SK-N-SH (cell line): Measurements from ENCODE around the gene MLLT10. TPM values are rescaled to one million over a fixed set of nuclear protein-coding genes. Genes with fewer than 3 reads are reported as not detected.

Source experiments
- CTCF ChIA-PET: fragments of 300-600, 350-600 bp; formaldehyde crosslinking; extraction: SDS; loops from one replicate; lab custom pipeline; 2021; lab: Yijun Ruan, JAX
- POLR2A ChIA-PET: fragments of 350-600 bp; sonication (Branson Sonifier 250); formaldehyde crosslinking; extraction: SDS; loops from one replicate; lab custom pipeline; 2020; ENCODE audit warnings: antibody characterized with exemption, inconsistent platforms; lab: Yijun Ruan, JAX
- DNase-seq: peaks from one replicate; pipeline ENCODE4 v3.0.0; 2012
- H2AFZ ChIP-seq: fragments of 200-600 bp; sonication (generic); 2 replicates; pipeline ENCODE4 v1.8.1; 2016; ENCODE audit warnings: antibody characterized with exemption, mild to moderate bottlenecking, low read depth
- H3F3A ChIP-seq: fragments of 200-600 bp; sonication (generic); replicated peaks from 2 replicates; pipeline ENCODE3; 2016; ENCODE audit warnings: antibody characterized with exemption, mild to moderate bottlenecking; ENCODE audit not compliant: insufficient read depth
- H3K27ac ChIP-seq, 2 experiments: fragments of 200-500 bp in 1 of 2; fragments of 200-600 bp in 1 of 2; sonication (Bioruptor generic) in 1 of 2; sonication (generic), shearing (Covaris generic) in 1 of 2; 2 replicates each; pipeline versions ENCODE4 v1.5.1 to v1.6.1; 2014 to 2016; ENCODE audit warnings: low read depth in 2 of 2, inconsistent platforms in 1 of 2, low read length in 1 of 2, mild to moderate bottlenecking in 1 of 2, mixed read lengths in 1 of 2
- H3K27me3 ChIP-seq: fragments of 200-600 bp; sonication (generic), shearing (Covaris generic); 2 replicates; pipeline ENCODE4 v1.6.1; 2016; ENCODE audit warnings: mixed run types; ENCODE audit not compliant: insufficient read depth
- H3K36me3 ChIP-seq, 2 experiments: fragments of 200-500 bp in 1 of 2; fragments of 200-600 bp in 1 of 2; sonication (Bioruptor generic) in 1 of 2; sonication (generic) in 1 of 2; replicated peaks in 1 of 2; 2 replicates each; pipeline versions ENCODE3 to v1.5.1; 2014 to 2016; ENCODE audit warnings: low read length in 1 of 2, mild to moderate bottlenecking in 1 of 2; ENCODE audit not compliant: insufficient read depth in 2 of 2, control insufficient read depth in 1 of 2
- H3K4me1 ChIP-seq, 2 experiments: fragments of 200-500 bp in 1 of 2; fragments of 200-600 bp in 1 of 2; sonication (Bioruptor generic) in 1 of 2; sonication (generic), shearing (Covaris generic) in 1 of 2; 2 replicates each; pipeline versions ENCODE4 v1.5.1 to v1.6.1; 2014 to 2016; ENCODE audit warnings: low read depth in 1 of 2, low read length in 1 of 2, mixed run types in 1 of 2; ENCODE audit not compliant: insufficient read depth in 2 of 2, control insufficient read depth in 1 of 2
- H3K4me2 ChIP-seq: fragments of 200-600 bp; sonication (generic), shearing (Covaris generic); 2 replicates; pipeline ENCODE4 v1.6.1; 2017; ENCODE audit warnings: mixed run types
- H3K4me3 ChIP-seq, 2 experiments: fragments of 200-500 bp in 1 of 2; fragments of 200-600 bp in 1 of 2; sonication (Bioruptor generic) in 1 of 2; sonication (generic), shearing (Covaris generic) in 1 of 2; 2 replicates each; pipeline versions ENCODE4 v1.5.1 to v1.8.1; 2014 to 2016; ENCODE audit warnings: low read depth in 2 of 2, inconsistent platforms in 1 of 2, low read length in 1 of 2, mild to moderate bottlenecking in 1 of 2, mixed read lengths in 1 of 2, moderate library complexity in 1 of 2
- H3K79me2 ChIP-seq: fragments of 200-600 bp; sonication (generic); 2 replicates; pipeline ENCODE4 v1.8.1; 2017; ENCODE audit warnings: mild to moderate bottlenecking; ENCODE audit not compliant: insufficient read depth
- H3K9ac ChIP-seq: fragments of 200-600 bp; sonication (generic); 2 replicates; pipeline ENCODE4 v1.6.1; 2017; ENCODE audit warnings: mixed run types
- H3K9me2 ChIP-seq: fragments of 200-600 bp; sonication (generic); 2 replicates; pipeline ENCODE4 v1.6.1; 2017; ENCODE audit warnings: mixed run types
- H3K9me3 ChIP-seq: fragments of 200-600 bp; sonication (generic); 2 replicates; pipeline ENCODE4 v1.6.1; 2017; ENCODE audit warnings: mixed run types, mild to moderate bottlenecking, moderate library complexity
- H4K20me1 ChIP-seq: fragments of 200-600 bp; sonication (generic); 2 replicates; pipeline ENCODE4 v1.6.1; 2017; ENCODE audit warnings: mild to moderate bottlenecking, mixed run types; ENCODE audit not compliant: insufficient read depth
- CHD2 ChIP-seq: fragments of 150-350 bp; IDR thresholded peaks from 2 replicates; pipeline ENCODE4 v1.6.1; 2018; ENCODE audit warnings: low read length; ENCODE audit not compliant: partially characterized antibody
- EZH2phosphoT487 ChIP-seq: fragments of 200-600 bp; sonication (generic); IDR thresholded peaks from 2 replicates; pipeline ENCODE4 v1.6.1; 2017; ENCODE audit warnings: low read depth, mixed run types, mild to moderate bottlenecking, antibody characterized with exemption, moderate library complexity, borderline replicate concordance
- FOSL2 ChIP-seq: IDR thresholded peaks from 2 replicates; pipeline ENCODE4 v1.4.0; 2012; ENCODE audit warnings: low read depth, mild to moderate bottlenecking, moderate library complexity, borderline replicate concordance
- FOXJ3 ChIP-seq: sonication (generic); formaldehyde crosslinking; IDR thresholded peaks from 2 replicates; pipeline ENCODE4 v1.5.1; 2020; ENCODE audit warnings: mild to moderate bottlenecking, missing genetic modification reagents
- FOXM1 ChIP-seq: IDR thresholded peaks from 2 replicates; pipeline ENCODE4 v1.4.0; 2012; ENCODE audit warnings: low read depth, mild to moderate bottlenecking
- MAX ChIP-seq: IDR thresholded peaks from 2 replicates; pipeline ENCODE4 v1.4.0; 2012; ENCODE audit warnings: low read depth
- TCF12 ChIP-seq: IDR thresholded peaks from 2 replicates; pipeline ENCODE4 v1.4.0; 2012
- TEAD4 ChIP-seq: IDR thresholded peaks from 2 replicates; pipeline ENCODE4 v1.4.0; 2012; ENCODE audit warnings: mild to moderate bottlenecking, borderline replicate concordance; ENCODE audit not compliant: insufficient read depth
- USF1 ChIP-seq: IDR thresholded peaks from 2 replicates; pipeline ENCODE4 v1.4.0; 2012; ENCODE audit warnings: low read depth, borderline replicate concordance
- USF2 ChIP-seq: fragments of 150-350 bp; IDR thresholded peaks from 2 replicates; pipeline ENCODE4 v1.6.1; 2017; ENCODE audit warnings: antibody characterized with exemption, low read length, low read depth, borderline replicate concordance
- WGBS: methylation state at CpG from one replicate; pipeline ENCODE4 v1.1.6; 2017; ENCODE audit warnings: low lambda C conversion rate; 5-methylcytosine and 5-hydroxymethylcytosine counted together
- polyA plus RNA-seq, 3 experiments: library from polyadenylated mRNA; depleted of rRNA; stranded (reverse); fragments of >200 nt; gene quantifications; 2 replicates each; pipeline ENCODE4 v1.2.3, GENCODE V29; 2012

The MLLT10 gene
- polyA plus RNA-seq, 1 of the 3 experiments (the other 2 are of a cell fraction), result 26.0 TPM

- no peaks in the 10 kb centered on the region for H3F3A ChIP-seq
- H3K9me3 ChIP-seq, result no peaks in the 10 kb centered on the region
- H3K4me3 ChIP-seq, result no peak overlapping the region
- no peaks in the 10 kb centered on the region for H3K9me2 ChIP-seq
- H3K9ac ChIP-seq, result no peak overlapping the region
- peaks cover 13% of the 10 kb centered on the region; the same call in 1 of the 2 replicates for H4K20me1 ChIP-seq
- H3K4me1 ChIP-seq, result no peaks in the 10 kb centered on the region; a peak in 1 of 4 replicates
- TF ChIP-seq MAX (no peak), TEAD4 (no peak), USF2 (no peak), EZH2phosphoT487 (no peak), FOSL2 (no peak), FOXM1 (no peak), FOXJ3 (no peak), TCF12 (no peak)
- DNase-seq, result no peak
- WGBS, result 92% methylated on average over 3 of the region's 3 CpGs
- peaks cover 70% of the 10 kb centered on the region for H3K79me2 ChIP-seq
- CTCF ChIA-PET, result interaction anchor here (0.6 to 1.0 kb wide), 2 partner anchors 10 to 828 kb away, joined by 3 to 4 read pairs; no protein-coding TSS in a partner anchor
- POLR2A ChIA-PET, result no interaction called here
- no peak overlapping the region for H2AFZ ChIP-seq
- H3K4me2 ChIP-seq, result no peak overlapping the region
- H3K27me3 ChIP-seq, result no peaks in the 10 kb centered on the region
- H3K27ac ChIP-seq, result no peak overlapping the region
- peaks cover 2 to 10% of the 10 kb centered on the region in 2 experiments for H3K36me3 ChIP-seq
Measured at GRCh38 chr10:21661935-21662334, 127.9 kb downstream of the MLLT10 start.

GRCh38 chr10:21662635-21663034 lies 128.6 kb downstream of the MLLT10 start:
- no peak overlapping the region for H3K27ac ChIP-seq
- TF ChIP-seq USF1 (no peak), CHD2 (no peak)
- no peaks in the 10 kb centered on the region for H3F3A ChIP-seq
- H3K9ac ChIP-seq, result no peak overlapping the region
- no peak overlapping the region for H2AFZ ChIP-seq
- peaks cover 13% of the 10 kb centered on the region; the same call in 1 of the 2 replicates for H4K20me1 ChIP-seq
- ChIA-PET POLR2A (no interaction called here), CTCF (interaction anchor here (1.0 kb wide), 1 partner anchor 9 kb away, joined by 4 read pairs; no protein-coding TSS in a partner anchor)
- peaks cover 74% of the 10 kb centered on the region for H3K79me2 ChIP-seq
- no peak overlapping the region for H3K4me2 ChIP-seq
- DNase-seq, result no peak
- H3K9me2 ChIP-seq, result no peaks in the 10 kb centered on the region
- H3K27me3 ChIP-seq, result no peaks in the 10 kb centered on the region
- peaks cover 2 to 13% of the 10 kb centered on the region in 2 experiments for H3K36me3 ChIP-seq
- WGBS, result 89% methylated on average over 2 of the region's 2 CpGs
- no peak overlapping the region for H3K4me3 ChIP-seq
- H3K9me3 ChIP-seq, result no peaks in the 10 kb centered on the region
- no peaks in the 10 kb centered on the region; a peak in 2 of 4 replicates for H3K4me1 ChIP-seq
